Sciatic nerve (tissue), 2 donors: ENCODE results near the gene TMF1. TPM values are rescaled to one million over a fixed set of nuclear protein-coding genes. Genes with fewer than 3 reads are reported as not detected.

Source experiments
- ATAC-seq: fragments of 200-7000 bp; cut with Tn5 transposase; one replicate; pipeline ENCODE4 v1.9.1; 2020; ENCODE audit warnings: mild to moderate bottlenecking, moderate library complexity
- DNase-seq: peaks from one replicate; pipeline ENCODE4 v3.0.0-alpha.2; 2020; ENCODE audit warnings: low spot score
- intact Hi-C: fragments of 100-400 bp; cut with DNase I; formaldehyde crosslinking; loops from one replicate; pipeline ENCODE4 v1.14.2; 2022
- total RNA-seq: library from RNA; stranded (reverse); fragmentation: NEBNext Ultra II Directional; extraction: Animal tissue kit (Norgen Biotek cat#: 25700); gene quantifications from one replicate; pipeline ENCODE4 v1.2.1, GENCODE V29; 2021
- donor health status: DM: no; HTN: no; CAD: no.
- donor health status: DM: no; HTN: no; CAD: no.

Gene TMF1
- total RNA-seq, 1 donor from 2014 or later = 43.3 TPM

DNA sequence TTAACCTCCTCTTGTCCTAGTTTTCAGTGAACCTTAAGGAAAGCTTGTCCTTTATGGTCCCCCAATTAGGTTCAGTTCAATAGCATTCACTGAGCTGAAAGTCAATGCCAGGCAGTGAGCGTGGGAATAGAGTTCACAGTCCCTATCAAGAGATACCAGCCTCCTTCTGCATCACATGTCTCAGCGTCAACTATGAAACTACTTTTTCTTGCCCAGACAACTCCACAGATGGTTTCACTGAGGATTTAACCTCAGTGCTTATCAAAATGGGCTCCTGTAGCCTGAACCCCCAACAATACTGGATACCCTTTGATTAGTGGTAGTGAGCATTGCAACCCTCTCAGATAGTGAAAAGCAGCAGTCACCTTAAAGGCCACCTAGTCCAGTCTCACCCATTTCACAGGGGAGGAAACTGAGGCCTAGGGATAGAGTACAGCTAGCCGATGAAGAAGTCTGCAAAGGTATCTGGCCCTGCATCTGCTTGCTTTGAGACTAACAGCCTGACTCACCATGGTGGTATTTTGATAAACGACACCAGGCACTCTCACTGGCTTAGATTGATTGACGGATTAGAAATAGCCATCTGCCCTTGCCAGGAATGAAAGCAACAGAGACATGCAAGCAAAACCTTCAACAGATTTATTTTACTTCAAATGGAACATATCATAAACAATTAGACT, 29.6 kb upstream of the TMF1 start:
- ATAC-seq (no peak), DNase-seq (no peak)
- intact Hi-C loops = no loop called here

DNA sequence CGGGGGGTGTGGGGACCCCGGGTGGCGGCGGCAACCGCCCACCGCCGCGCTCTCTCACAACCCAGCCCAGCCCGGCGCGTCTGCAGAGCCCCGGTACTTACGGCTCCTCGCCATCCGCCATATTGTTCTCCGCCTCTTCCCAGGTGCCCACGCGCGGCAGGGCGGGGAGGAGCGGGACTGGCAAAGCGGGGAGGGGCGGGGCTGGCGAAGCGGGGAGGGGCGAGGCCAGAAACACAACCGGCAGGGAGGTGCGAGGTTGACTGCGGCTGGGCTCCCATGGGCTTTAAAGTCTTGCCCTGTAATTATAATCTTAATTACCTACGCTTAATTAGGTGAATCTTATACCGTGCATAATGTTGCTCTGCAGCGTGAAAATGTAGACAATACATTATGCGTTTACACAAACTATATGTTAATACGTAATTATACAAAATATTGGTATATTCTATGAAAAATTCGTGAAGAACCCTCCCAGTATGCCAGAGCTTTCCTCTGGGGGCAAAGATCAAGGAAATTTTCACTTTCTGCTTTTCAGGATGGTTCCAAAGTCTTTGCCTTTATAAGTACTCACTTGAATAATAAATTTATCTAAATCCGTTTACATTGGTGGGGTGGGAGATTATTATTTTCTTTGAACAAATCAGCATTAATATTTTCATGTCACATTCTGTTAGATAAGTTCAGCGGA, 28.2 kb upstream of the TMF1 start, which contains the start of gene UBA3:
UBA3 (minus strand) TSS at position 133 of the 688 bp plus-strand sequence; CDS start at position 121, 12 bp downstream.
- ATAC-seq (peak; percentile 90), DNase-seq (peak; percentile 95)
- intact Hi-C loops = no loop called here

DNA sequence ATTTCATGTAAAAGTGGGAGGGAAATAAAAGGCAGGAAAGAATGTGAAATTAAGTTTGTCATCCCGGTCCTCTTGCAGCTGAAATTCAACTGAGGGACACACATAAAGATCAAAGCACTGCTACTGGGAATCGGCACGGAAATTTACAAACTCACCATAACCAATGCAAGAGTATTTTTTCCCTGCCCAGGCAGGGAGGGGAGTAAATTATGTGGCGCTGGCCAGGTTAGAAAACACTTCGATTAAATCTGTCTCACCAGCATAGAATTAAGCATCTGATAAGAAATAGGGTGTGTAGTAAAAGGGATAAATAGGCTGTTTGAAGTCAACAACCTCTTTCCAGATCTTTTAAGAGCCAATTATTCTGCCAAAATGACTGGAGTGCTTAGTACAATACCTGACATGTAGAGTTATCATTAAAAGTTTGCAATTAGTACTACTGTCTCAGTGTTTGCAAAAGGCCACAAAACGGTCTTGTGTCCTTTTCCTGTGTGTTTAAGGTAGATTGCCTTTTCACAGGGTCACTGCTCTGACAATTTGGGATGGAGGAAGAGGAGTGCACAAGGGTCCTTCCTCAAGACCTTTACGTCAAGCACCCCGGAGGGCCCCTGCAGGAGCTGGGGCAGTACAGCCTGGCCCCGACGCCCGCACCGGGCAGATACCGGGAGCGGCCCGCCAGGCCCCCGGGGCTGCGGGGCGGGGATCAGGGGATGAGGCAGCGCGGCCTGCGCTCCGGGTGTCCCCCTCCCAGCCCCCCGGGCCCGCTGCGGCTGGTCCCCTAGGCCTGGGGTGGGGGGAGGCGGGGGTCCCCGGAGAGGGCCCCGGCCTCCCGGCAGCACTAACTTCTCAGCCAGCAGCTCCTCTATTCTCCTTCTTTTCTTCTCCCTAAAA, 27.4 kb upstream of the TMF1 start:
- ATAC-seq = peak; percentile 7
- no peak for DNase-seq
- intact Hi-C loops = no loop called here

DNA sequence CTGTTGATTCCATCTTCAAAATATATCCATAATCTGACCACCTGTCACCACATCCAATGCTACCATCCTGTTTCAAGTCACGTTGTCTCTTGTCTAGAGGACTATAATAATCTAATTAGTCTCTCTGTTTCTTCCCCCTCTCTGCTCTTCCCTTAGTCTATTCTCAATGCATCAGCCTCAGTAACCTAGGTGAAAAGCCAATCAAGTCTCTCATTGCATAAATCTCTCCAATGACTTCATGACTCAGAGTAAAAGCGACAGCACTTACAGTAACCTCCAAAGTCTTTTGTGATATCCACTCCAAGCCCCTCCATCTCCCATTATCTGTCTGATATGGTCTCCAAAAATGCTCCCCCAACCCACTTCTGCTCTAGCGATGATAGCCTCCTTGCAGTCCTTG, 20.8 kb upstream of the TMF1 start:
- intact Hi-C loops = no loop called here
- DNase-seq (no peak), ATAC-seq (no peak)

DNA sequence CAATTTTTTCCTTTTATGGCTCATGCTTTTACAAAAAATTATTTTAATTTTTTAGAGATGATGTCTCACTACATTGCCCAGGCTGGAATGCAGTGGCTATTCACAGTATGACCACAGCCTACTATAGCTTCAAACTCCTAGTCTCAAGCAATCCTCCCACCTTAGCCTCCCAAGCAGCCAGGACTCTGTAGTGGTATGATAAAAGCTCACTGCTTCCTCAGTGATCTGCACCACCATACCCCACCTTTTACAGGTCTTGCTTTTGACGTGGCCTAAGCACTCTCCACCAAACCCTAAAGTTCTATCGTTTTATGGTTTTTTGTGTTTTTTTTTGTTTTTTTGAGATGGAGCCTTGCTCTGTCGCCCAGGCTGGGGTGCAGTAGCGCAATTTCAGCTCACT, 14.0 kb upstream of the TMF1 start:
- DNase-seq = no peak
- intact Hi-C loops = no loop called here
- ATAC-seq = no peak

DNA sequence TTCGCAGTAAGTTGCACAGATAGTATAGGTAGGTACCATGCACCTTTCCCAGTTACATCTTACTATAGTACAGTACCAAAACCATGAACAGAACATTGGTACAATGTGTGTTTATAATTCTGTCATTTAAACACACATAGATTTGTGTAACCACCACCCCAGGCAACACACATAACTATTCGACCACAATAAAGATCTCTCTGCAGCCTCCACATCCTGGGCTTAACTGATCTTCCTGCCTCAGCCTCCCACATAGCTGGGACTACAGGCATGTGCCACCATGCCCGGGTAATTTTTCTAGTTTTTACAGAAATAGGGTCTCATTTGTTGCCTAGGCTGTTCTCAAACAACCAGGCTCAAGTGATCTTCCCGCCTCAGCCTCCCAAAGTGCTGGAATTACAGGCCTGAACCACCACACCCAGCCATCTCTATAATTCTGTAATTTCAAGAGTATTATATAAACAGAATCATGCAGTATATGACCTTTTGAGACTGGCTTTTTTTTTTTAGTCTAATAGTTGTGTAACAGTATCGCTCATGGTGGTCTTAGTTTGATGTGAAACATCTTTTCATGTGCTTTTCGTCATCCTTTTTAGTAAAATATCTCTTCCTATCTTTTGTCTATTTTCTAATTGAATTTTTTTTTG, 13.3 kb upstream of the TMF1 start:
- DNase-seq (no peak), ATAC-seq (no peak)
- intact Hi-C loops = no loop called here

DNA sequence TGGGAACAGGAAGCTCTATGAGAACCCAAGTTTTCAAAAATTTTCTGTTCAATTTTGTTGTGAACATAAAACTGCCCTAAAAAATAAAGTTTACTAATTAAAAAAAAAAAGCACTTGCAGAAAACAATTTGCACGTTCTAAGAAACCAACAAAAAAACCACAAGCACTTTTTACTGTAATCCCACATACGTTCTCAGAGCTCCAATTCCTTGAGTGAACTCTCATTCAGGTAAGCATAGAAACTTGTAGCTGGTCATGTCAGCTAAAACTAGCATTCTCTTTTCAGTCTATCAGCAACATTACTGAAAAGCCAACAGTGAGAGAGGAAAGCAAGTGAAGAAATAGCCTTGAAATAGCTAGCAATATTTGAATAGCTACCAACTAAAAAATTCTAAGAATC, 11.5 kb upstream of the TMF1 start:
- no peak for DNase-seq
- ATAC-seq = no peak
- intact Hi-C loops = no loop called here

DNA sequence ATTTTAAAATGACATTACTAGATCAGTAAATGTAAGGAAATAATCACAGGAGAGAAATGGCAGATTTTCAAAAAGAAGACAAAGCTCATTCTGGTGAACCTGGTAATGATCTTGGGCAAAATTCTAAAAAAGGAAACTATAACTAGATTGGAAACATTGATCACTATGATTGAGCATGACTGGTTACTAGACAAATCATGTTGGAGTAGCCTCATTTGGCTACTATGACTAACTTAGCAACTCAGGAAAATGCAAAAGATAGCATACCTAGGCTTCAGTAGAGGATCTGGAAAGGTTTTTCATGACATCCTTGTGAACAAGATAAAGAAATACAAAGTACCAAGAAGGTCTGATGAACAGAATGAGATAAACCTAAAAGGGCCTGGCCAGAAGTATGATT, 7.6 kb upstream of the TMF1 start:
- DNase-seq (no peak), ATAC-seq (no peak)
- intact Hi-C loops = no loop called here

DNA sequence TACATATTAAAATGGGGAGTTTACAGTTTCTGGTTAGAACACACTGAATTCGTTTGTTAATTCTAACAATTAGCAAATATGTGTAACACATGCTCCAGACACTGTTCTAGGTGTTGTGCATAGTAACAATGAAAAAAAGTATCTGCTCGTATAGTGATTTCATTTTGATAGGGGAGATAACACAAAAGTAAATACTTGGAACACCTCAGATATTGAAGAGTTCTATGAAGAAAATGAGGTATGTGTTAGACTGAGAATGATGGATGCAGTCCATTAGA, 6.8 kb upstream of the TMF1 start:
- intact Hi-C loops = no loop called here
- no peak for ATAC-seq
- no peak for DNase-seq

DNA sequence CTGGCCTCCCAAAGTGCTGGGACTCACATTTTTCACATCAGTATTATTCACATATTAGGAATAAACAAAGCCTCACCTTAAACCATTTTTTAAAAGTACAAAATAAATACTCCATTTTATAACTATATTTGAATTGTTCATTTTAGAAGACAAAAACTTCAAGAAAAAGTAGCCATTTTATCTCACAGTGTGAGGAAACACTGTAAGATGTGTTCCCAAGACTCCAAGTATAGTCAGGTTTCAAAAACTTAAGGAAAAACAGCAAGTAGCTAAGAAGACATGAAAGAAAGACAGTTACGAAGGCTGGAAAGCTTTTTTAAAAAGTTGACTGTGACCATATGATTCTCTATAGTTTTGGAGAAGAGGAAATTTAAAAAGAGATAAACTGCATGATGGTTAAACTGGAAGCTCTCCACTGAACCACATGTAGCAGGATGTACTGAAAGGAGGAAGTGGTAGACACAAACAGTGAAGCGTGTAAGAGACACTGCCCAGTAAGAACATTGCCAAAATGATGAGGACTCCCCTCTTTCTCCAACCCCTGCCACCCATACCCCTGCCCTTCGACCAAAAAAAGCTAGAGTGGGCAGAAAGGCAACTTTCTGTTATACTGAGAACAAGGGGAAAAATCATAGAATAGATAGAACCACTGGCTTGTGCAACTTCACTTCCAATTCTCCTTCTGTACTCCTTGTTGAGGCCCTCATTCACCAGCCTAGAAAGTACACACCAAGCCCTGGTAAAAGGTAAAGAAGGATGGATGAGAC, 6.2 kb upstream of the TMF1 start:
- DNase-seq = no peak
- no peak for ATAC-seq
- intact Hi-C loops = no loop called here

DNA sequence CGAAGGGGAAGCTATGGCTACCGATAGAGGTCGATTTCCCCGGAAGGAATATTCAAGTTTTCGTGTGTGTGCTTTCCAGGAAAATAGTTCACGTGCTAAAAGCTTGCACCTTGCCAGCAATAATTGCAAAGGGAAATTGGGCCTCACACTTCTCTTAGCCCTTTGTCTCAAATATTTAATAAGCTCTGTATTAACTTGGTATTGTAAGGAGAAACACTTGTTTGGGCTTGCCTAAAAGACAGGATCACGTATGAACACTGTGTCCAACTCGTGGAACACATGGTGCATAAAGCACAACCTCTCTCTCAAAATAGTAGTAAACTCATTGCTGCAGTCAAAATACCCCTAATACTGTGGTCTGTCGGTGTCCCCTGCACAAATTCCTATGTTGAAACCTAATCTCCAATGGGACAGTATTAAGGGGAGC, 352 bp upstream of the TMF1 start:
- intact Hi-C loops = no loop called here
- DNase-seq = no peak
- peak; percentile 11 for ATAC-seq

DNA sequence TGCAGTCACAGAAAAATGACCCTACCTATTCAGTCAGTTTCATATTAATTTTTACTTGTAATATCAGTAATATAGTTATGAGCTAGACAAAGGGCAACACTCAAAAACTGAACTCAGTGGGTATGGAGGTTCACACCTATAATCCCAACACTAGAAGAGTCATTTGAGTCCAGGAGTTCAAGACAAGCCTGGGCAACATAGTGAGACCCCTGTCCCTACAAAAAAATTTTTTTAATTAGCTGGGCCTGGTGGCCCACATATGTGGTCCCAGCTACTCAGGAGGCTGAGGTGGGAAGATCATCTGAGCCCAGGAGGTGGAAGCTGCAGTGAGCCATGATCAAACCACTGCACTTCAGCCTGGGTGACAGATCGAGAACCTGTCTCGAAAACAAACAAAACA, 3.1 kb downstream of the TMF1 start:
- DNase-seq (no peak), ATAC-seq (no peak)
- intact Hi-C loops = no loop called here

DNA sequence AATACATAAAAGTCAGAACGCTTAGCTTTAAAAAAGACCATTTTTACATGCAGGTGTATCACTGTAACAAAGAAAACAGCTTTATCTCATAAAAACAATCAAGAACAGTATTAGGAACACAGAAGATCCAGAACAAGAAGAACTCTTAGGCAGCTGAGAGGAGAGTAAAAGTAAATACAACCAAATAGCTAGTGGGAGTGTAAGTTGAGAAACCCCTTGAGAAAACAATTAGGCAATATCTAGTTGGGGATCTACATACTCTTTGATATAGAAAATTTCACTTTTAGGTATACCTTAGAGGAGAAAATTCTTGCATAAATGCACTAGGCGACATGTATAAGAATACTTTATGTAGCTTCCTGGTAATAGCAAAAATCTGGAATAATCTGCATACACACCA, 7.5 kb downstream of the TMF1 start:
- ATAC-seq (no peak), DNase-seq (no peak)
- intact Hi-C loops = no loop called here

DNA sequence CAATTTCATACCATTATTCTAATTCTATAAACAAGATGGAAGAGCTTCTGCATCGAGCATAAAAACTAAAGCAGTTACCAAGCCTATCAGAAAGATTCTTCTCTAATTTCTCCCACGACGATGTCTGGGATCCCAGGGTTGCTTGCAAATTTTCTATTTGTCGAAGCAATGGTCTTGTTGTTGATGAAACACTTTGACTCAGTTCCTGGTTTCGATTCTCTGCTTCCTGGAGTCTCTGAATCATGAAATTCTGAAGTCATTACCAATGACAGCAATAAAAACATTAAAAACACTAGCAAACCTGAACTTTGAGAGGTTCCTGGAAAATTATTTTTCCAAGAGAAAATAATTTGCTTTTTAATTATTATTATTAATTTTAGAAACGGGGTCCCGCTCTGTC, 18.7 kb downstream of the TMF1 start:
- no peak for ATAC-seq
- intact Hi-C loops = no loop called here
- DNase-seq = no peak

DNA sequence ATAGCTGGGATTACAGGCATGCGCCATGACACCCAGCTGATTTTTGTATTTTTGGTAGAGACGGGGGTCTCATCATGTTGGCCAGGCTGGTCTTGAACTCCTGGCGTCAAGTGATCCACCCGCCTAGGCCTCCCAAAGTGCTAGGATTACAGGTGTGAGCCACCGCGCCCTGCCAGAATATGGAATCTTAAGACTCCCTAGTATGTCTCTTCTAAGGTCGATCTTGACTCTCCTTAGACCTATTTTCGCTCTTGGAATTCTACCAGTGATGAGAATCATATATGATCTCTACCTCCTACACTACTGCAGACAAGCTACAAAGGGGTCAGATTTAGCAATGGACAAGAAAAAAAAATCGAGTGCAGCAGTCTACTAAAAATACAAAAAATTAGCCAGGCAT, 19.4 kb downstream of the TMF1 start:
- DNase-seq (no peak), ATAC-seq (no peak)
- intact Hi-C loops = no loop called here

DNA sequence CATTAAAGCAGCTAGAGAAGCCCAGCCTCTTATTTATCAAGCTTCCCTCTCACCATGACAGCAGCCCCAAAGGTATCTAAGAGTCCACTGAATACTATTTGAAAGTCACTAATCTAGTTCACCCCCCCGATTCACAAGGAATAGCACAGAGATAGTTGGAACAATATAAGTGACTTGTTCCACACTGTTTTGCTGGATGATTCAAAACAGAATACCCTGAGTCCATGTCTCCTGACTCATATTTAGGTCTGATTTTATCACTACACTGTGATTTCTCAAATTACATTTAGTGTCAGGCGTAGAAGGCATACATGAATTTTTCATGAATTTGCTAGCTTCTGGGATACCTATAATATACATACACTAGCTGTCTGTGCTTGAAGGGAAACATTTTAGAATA, 20.0 kb downstream of the TMF1 start:
- intact Hi-C loops = no loop called here

DNA sequence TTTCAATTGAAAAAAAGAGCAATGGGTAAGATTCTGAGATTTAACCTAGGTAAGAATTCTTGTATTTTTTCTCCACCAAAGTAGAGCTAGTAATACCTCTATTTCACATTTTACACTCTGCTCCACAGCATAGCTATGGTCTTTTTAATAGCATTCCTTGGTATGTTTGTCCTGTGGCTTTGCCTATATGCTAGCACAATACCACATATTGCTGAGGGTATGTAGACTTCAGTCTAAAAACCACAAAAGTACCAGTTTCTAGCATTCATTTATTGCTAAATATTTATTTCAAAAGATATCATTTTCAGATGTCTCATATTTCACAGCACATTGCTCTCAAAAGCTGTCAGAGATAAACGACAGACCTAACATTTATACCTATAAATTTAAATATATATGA, 20.5 kb downstream of the TMF1 start:
- ATAC-seq = no peak
- intact Hi-C loops = no loop called here
- no peak for DNase-seq

More for the DNA sequence above, 20.0 kb downstream of the TMF1 start:
- DNase-seq (no peak), ATAC-seq (no peak)

DNA sequence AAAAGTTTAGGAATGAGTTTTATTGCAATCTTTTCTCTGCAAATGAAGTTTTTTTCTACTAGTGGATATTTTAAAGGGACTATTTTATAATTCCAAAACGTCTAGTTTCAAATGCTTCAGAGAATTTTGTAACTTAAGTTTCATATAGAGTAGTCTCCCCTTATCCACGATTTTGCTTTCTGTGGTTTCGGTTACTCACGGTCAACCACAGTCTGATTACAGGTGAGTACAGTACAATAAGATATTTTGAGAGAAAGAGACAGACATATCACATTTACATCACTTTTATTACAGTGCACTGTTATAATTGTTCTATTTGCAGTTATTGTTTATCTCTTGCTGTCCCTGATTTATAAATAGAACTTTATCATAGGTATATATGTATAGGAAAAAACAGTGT, 31.3 kb downstream of the TMF1 start:
- intact Hi-C loops = no loop called here
- ATAC-seq = no peak
- DNase-seq = no peak

DNA sequence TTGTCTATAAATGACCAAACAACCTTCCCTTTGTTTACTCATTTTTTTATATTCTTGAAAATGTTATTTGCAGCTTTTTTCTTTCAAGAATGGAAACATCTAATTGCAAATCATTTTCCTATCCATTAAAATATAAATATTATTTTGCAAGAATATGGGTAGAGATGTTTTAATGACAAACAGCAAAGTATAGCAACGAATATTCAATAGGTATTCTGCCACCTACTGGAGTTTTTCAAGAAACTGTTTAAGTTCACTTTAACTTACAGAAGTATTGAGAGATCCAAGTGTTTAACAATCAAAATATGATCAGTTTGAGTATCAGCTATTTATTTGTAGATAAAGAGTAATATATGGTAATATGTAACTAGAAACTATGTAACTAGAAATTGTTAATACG, 31.7 kb downstream of the TMF1 start:
- DNase-seq (no peak), ATAC-seq (no peak)
- intact Hi-C loops = no loop called here
